Caco-2 (cell line): Measurements from ENCODE around the gene PGS1. TPM values are rescaled to one million over a fixed set of nuclear protein-coding genes. Genes with fewer than 3 reads are reported as not detected.
"Not testable (repeated sequence)": the region's sequence is repeated elsewhere in the genome, so short reads cannot be mapped to it uniquely, and the experiment has no call there.

ENCODE experiments used
- BruUV-seq: library from RNA; stranded (reverse); fragments of 400-500 nt; replicated peaks from 2 replicates; lab custom pipeline; 2021; lab: Mats Ljungman, UMichigan
- CTCF ChIA-PET: fragments of 300-600 bp; sonication (Branson Sonifier 250); formaldehyde crosslinking; loops from one replicate; lab custom pipeline; 2022; ENCODE audit warnings: antibody characterized with exemption; lab: Charles Lee
- POLR2A ChIA-PET: fragments of 300-600 bp; sonication (Branson Sonifier 250); formaldehyde crosslinking; loops from one replicate; lab custom pipeline; 2022; ENCODE audit warnings: antibody characterized with exemption; lab: Charles Lee
- DNase-seq, 2 experiments: peaks; one replicate each; pipeline versions ENCODE4 v3.0.0 to v3.0.0-alpha.2; 2020 to 2022
- H3K27me3 ChIP-seq: replicated peaks from 2 replicates; pipeline ENCODE4 v1.6.0; 2011; ENCODE audit warnings: low read length; ENCODE audit not compliant: control insufficient read depth, insufficient read depth
- H3K36me3 ChIP-seq: 2 replicates; pipeline ENCODE4 v1.5.1; 2011; ENCODE audit warnings: low read length; ENCODE audit not compliant: control insufficient read depth, insufficient read depth
- H3K4me1 ChIP-seq: fragments of 250-450 bp; sonication (Bioruptor Pico); 2 replicates; pipeline ENCODE4 v1.5.1; 2020; ENCODE audit warnings: mild to moderate bottlenecking
- H3K4me3 ChIP-seq: 2 replicates; pipeline ENCODE4 v1.5.1; 2011; ENCODE audit warnings: low read depth, mild to moderate bottlenecking, control low read depth, low read length
- H3K9me3 ChIP-seq: fragments of 250-450 bp; sonication (Bioruptor Pico); 2 replicates; pipeline ENCODE4 v1.5.1; 2020; ENCODE audit warnings: mild to moderate bottlenecking, moderate library complexity
- H3K27ac Mint-ChIP-seq: one replicate; pipeline ENCODE4 v1.8.0; 2022; ENCODE audit warnings: mixed read lengths; ENCODE audit not compliant: unreplicated experiment
- H3K27me3 Mint-ChIP-seq: one replicate; pipeline ENCODE4 v1.8.0; 2022; ENCODE audit warnings: mixed read lengths; ENCODE audit not compliant: insufficient read depth, unreplicated experiment
- H3K36me3 Mint-ChIP-seq: one replicate; pipeline ENCODE4 v1.8.0; 2022; ENCODE audit warnings: mild to moderate bottlenecking, mixed read lengths; ENCODE audit not compliant: insufficient read depth, unreplicated experiment
- H3K4me1 Mint-ChIP-seq: one replicate; pipeline ENCODE4 v1.8.0; 2022; ENCODE audit warnings: low read depth, mixed read lengths; ENCODE audit not compliant: unreplicated experiment
- H3K4me3 Mint-ChIP-seq: one replicate; pipeline ENCODE4 v1.8.0; 2022; ENCODE audit warnings: mild to moderate bottlenecking, moderate library complexity, mixed read lengths; ENCODE audit not compliant: unreplicated experiment
- H3K9me3 Mint-ChIP-seq: one replicate; pipeline ENCODE4 v1.8.0; 2022; ENCODE audit warnings: mixed read lengths; ENCODE audit not compliant: unreplicated experiment
- CTCF ChIP-seq, 2 experiments: fragments of 200-600 bp in 1 of 2; IDR thresholded peaks; 1 replicate in 1 of 2; 2 replicates in 1 of 2; pipeline versions ENCODE4 v1.5.1 to v1.8.0; 2011 to 2022; ENCODE audit warnings: antibody characterized with exemption in 1 of 2, control low read depth in 1 of 2, inconsistent platforms in 1 of 2, low read depth in 1 of 2, low read length in 1 of 2, mild to moderate bottlenecking in 1 of 2, moderate library complexity in 1 of 2; ENCODE audit not compliant: insufficient read depth in 1 of 2, severe bottlenecking in 1 of 2, unreplicated experiment in 1 of 2
- intact Hi-C: fragments of 100-400 bp; cut with micrococcal nuclease; formaldehyde crosslinking; loops from one replicate; pipeline ENCODE4 v1.10.0; 2022; ENCODE audit not compliant: unreplicated experiment
- total RNA-seq: library from RNA; stranded (reverse); gene quantifications from 2 replicates; pipeline ENCODE4 v1.2.3, GENCODE V29; 2022

Gene PGS1
- total RNA-seq, 1 experiment from 2014 or later: 54.1 TPM

GRCh38 chr17:78462148-78462547 lies 83.7 kb downstream of the PGS1 start:
- no peak overlapping the region for H3K4me3 Mint-ChIP-seq

GRCh38 chr17:78466109-78466785 lies 87.8 kb downstream of the PGS1 start:
- H3K27ac Mint-ChIP-seq, H3K4me1 Mint-ChIP-seq, H3K9me3 Mint-ChIP-seq, H3K4me3 Mint-ChIP-seq, H3K36me3 Mint-ChIP-seq, CTCF ChIA-PET, H3K27me3 Mint-ChIP-seq, DNase-seq, BruUV-seq, H3K27me3 ChIP-seq, H3K4me3 ChIP-seq, H3K4me1 ChIP-seq, H3K36me3 ChIP-seq, H3K9me3 ChIP-seq, POLR2A ChIA-PET, intact Hi-C loops: not testable (repeated sequence)

More at GRCh38 chr17:78462148-78462547, 83.7 kb downstream of the PGS1 start:
- Mint-ChIP-seq H3K9me3 (no peaks in the 10 kb centered on the region), H3K27ac (no peak overlapping the region), H3K27me3 (no peaks in the 10 kb centered on the region), H3K4me1 (no peaks in the 10 kb centered on the region), H3K36me3 (no peaks in the 10 kb centered on the region)
- no peaks in the 10 kb centered on the region for H3K27me3 ChIP-seq
- no peak overlapping the region for H3K4me3 ChIP-seq
- intact Hi-C loops: no loop called here
- no TSS peak for BruUV-seq
- POLR2A ChIA-PET: no interaction called here
- H3K9me3 ChIP-seq: 0 out of 2 replicates have a peak, but pooled peaks cover 4% of the 10 kb centered on the region
- CTCF ChIA-PET: no interaction called here
- no peak for TF ChIP-seq CTCF (IDR thresholded peaks at IDR 0.05; ENCODE audit: insufficient read depth in 1 of 2, low read depth in 1 of 2, low read length in 1 of 2, severe bottlenecking in 1 of 2, unreplicated experiment in 1 of 2)
- no peaks in the 10 kb centered on the region for H3K4me1 ChIP-seq
- no peaks in the 10 kb centered on the region for H3K36me3 ChIP-seq
- no peak for DNase-seq

- no peak overlapping the region for H3K4me3 Mint-ChIP-seq
- H3K27me3 ChIP-seq: no peaks in the 10 kb centered on the region
- ChIA-PET POLR2A (no interaction called here), CTCF (no interaction called here)
- no peaks in the 10 kb centered on the region for H3K36me3 Mint-ChIP-seq
- no peak for DNase-seq
- BruUV-seq: no TSS peak
- no peaks in the 10 kb centered on the region for H3K4me1 Mint-ChIP-seq
- 0 out of 2 replicates have a peak, but pooled peaks cover 4% of the 10 kb centered on the region for H3K9me3 ChIP-seq
- H3K4me1 ChIP-seq: no peaks in the 10 kb centered on the region
- no peak for TF ChIP-seq CTCF (IDR thresholded peaks at IDR 0.05; ENCODE audit: insufficient read depth in 1 of 2, low read depth in 1 of 2, low read length in 1 of 2, severe bottlenecking in 1 of 2, unreplicated experiment in 1 of 2)
- H3K27ac Mint-ChIP-seq: no peak overlapping the region
- intact Hi-C loops: no loop called here
- no peaks in the 10 kb centered on the region for H3K36me3 ChIP-seq
- no peak overlapping the region for H3K4me3 ChIP-seq
- H3K27me3 Mint-ChIP-seq: no peaks in the 10 kb centered on the region
- no peaks in the 10 kb centered on the region for H3K9me3 Mint-ChIP-seq
These were observed 88.6 kb downstream of the PGS1 start for GRCh38 chr17:78466786-78467715.
